ENCODE data around the gene MAPKAPK3. TPM values are rescaled to one million over a fixed set of nuclear protein-coding genes. Genes with fewer than 3 reads are reported as not detected.

Gene MAPKAPK3
- total RNA-seq, 2 experiments from 2014 or later = 176 to 195 TPM

DNA sequence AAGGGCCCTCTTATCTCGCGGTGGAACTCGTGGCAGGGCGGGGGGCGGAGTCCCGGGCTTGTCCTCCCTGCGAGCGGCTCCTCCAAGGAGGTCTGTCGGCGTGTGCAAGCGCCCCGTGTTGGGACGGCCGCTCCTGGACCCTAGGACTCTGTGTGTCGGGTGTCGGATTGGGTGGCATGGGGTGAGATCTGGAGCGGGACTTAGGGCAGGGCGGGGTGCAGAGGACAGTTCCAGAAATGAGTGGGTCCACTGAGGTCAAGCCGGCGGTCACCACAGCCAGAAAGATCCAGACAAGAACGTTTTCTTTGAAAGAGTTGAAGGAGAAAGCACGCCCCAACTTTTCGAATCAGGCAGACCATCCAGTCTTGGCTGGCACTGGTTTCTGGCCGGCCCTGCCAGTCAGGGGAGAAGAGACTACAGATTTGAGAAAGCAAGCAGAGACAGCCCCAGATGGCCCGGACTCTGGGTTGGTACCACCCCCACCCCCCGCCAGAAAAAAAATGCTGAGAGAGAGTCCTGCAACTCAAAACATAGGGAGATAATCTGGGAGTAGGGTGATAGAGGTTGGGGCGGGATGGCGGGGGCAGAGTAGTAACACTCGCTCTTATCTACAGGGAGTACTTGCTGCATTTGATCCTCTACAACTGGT lies 4.6 kb upstream of the MAPKAPK3 start:
- no peaks in the 10 kb centered on the region for H3K9me3 Mint-ChIP-seq
- ATAC-seq (ENCODE audit: low read depth) = no peak
- DNase-seq = no peak
- H3K4me1 Mint-ChIP-seq = peaks cover 34% of the 10 kb centered on the region
- no peaks in the 10 kb centered on the region for H3K27me3 Mint-ChIP-seq
- POLR2A ChIA-PET = interaction anchor here (0.6 to 25.9 kb wide), 25 partner anchors 5 to 1371 kb away, joined by 3 to 3572 read pairs (median 6); partner anchors contain the start of genes ACY1, C3orf18, CISH and CYB561D2
- peak overlapping the region; percentile 98 for H3K27ac Mint-ChIP-seq
- peak overlapping the region; percentile 97 for H3K4me3 Mint-ChIP-seq
- H3K36me3 Mint-ChIP-seq = peaks cover 63% of the 10 kb centered on the region

DNA sequence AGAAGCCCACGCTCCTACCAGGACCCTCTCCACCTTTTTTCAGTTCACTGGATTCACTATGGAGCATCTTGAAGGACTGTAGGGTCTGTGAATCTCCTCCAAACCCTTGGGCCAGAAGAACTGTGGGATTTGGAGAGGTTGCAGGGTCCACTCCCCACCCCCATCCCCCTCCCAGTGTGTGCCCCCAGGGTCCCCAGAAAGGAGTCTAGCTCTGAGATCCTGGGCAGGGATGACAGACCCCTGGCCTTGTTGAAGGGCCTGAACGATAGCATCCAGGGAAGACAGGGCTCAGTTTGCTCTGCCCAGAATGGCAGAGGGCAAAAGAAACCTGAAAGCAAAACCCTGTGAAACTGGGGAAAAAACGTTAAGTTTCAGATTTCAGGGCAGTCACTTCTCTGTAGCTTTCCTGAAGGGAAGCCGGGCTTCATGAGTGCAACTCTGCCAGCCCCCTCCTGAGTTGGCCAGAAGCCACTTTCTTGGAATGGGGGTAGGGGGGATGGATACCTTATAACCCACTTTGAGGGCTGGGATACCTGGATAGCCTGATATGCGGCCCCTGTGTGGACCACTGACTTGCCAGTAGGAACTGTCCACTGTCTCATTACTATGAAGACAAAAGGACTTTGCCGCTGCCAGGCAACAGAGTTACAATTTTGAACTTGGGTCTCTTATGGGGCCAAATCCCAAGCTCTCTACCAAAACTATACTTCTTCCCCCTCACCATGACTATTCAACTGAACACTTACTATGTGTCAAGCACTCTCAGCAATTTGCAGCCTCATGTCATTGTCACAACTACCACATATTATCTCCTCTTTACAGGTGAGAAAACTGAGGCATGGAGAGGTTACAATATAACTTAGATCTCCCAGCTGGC lies 3.7 kb upstream of the MAPKAPK3 start:
- Mint-ChIP-seq H3K9me3 (no peaks in the 10 kb centered on the region), H3K27ac (peak overlapping the region; percentile 98), H3K4me3 (peak overlapping the region; percentile 97), H3K27me3 (no peaks in the 10 kb centered on the region), H3K36me3 (peaks cover 58% of the 10 kb centered on the region), H3K4me1 (peaks cover 34% of the 10 kb centered on the region)
- POLR2A ChIA-PET = interaction anchor here (1.2 to 25.9 kb wide), 12 partner anchors 4 to 887 kb away, joined by 3 to 3572 read pairs (median 17); partner anchors contain the start of genes C3orf18, CISH, DCAF1 and DOCK3
- ATAC-seq (ENCODE audit: low read depth) (no peak), DNase-seq (no peak)

DNA sequence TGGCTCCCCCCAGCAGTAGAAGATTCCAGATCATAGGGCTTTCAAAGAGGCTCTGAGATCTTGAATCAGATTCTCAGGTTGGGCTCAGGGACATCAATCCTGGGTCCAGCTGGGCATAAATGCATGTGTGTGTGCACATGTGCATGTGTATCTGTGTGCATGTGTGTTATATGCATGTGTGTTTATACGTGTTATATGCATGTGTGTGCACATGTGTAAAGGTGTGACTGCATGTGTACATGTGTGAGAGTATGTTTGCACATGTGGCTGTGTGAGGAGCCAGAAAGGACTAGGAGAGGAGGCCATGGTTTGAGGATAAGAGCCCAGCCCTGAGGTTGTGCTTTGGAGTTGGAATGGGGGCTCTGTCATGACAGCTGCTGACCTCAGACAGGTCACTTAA lies 1.8 kb upstream of the MAPKAPK3 start:
- POLR2A ChIA-PET = interaction anchor here (1.0 to 25.9 kb wide), 11 partner anchors 9 to 1368 kb away, joined by 3 to 3572 read pairs (median 20); partner anchors contain the start of genes ACY1, C3orf18, CISH and HEMK1
- H3K27me3 Mint-ChIP-seq = no peaks in the 10 kb centered on the region
- peaks cover 52% of the 10 kb centered on the region for H3K36me3 Mint-ChIP-seq
- H3K9me3 Mint-ChIP-seq = no peaks in the 10 kb centered on the region
- ATAC-seq (ENCODE audit: low read depth) (no peak), DNase-seq (no peak)
- H3K27ac Mint-ChIP-seq = peak overlapping the region; percentile 95
- H3K4me1 Mint-ChIP-seq = peaks cover 49% of the 10 kb centered on the region
- H3K4me3 Mint-ChIP-seq = peak overlapping the region; percentile 97

DNA sequence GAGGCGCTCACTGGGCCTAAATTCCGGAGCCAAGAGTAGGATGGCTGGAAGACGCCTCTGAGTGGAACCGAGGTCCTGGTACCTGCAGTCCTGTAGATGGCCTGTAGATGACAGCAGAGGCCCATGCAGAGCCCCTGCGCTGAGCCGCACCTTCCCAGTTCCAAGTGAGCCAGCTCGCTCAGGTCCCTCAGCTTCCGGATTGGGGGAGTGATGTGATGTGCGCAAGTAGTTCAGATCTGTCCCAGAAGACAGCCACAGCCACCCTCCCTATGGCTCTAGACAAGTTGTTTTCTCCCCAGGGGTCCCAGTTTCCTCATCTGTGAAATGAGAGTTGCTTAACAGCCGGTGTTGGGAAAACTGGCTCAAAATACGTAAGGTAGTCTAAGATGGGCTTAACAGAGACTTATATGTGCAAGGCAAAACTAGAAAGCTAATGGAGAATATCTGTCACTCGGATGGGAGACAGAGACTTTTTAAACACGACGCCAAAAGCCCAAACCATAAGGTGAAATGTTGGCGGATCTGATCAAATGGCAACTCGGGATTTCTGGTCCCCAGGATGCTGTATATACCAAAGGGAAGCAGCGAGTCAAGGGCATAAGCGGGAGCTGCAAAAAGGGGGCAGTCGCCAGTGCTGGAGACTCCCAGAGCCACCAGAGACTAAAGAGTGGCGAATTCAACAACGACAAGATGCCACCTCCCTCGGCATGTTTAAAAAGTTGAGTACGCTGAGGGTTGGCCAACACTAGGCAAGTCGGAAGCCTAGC lies 765 bp upstream of the MAPKAPK3 start:
- H3K36me3 Mint-ChIP-seq = peaks cover 52% of the 10 kb centered on the region
- no peaks in the 10 kb centered on the region for H3K27me3 Mint-ChIP-seq

DNA sequence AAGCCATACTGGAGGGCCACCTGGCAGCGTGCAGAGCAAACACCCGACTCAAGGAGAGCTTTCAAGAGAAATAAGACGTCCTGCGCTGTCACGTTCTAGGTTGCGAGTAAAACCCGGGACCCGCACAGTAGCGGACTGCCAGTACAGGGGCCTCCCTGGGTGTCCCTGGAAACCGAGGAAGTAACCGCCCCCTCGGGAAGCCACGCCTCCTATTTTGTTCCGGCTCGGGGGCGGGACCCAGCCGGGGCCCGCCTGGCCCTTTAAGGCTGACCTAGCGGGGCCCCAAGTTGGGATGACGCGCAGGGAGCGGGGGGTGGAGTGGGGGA lies 218 bp upstream of the MAPKAPK3 start:
- Mint-ChIP-seq H3K36me3 (peaks cover 49% of the 10 kb centered on the region), H3K4me3 (peak overlapping the region; percentile 97), H3K4me1 (peaks cover 59% of the 10 kb centered on the region), H3K9me3 (no peaks in the 10 kb centered on the region), H3K27me3 (no peaks in the 10 kb centered on the region), H3K27ac (peak overlapping the region; percentile 95)
- peak; percentile 98 for DNase-seq
- POLR2A ChIA-PET = interaction anchor here (0.6 to 25.9 kb wide), 14 partner anchors 11 to 1055 kb away, joined by 3 to 3572 read pairs (median 12); partner anchors contain the start of genes C3orf18, CISH, HEMK1 and MANF
- ATAC-seq (ENCODE audit: low read depth) = peak; percentile 41

More for the DNA sequence above, 765 bp upstream of the MAPKAPK3 start:
- Mint-ChIP-seq H3K27ac (peak overlapping the region; percentile 95), H3K9me3 (no peaks in the 10 kb centered on the region), H3K4me3 (peak overlapping the region; percentile 97), H3K4me1 (peaks cover 59% of the 10 kb centered on the region)
- DNase-seq = peak; percentile 81
- peak; percentile 1 for ATAC-seq (ENCODE audit: low read depth)
- POLR2A ChIA-PET = interaction anchor here (0.6 to 25.9 kb wide), 20 partner anchors 8 to 1367 kb away, joined by 3 to 3572 read pairs (median 5); partner anchors contain the start of genes ACY1, C3orf18, CISH and DOCK3

DNA sequence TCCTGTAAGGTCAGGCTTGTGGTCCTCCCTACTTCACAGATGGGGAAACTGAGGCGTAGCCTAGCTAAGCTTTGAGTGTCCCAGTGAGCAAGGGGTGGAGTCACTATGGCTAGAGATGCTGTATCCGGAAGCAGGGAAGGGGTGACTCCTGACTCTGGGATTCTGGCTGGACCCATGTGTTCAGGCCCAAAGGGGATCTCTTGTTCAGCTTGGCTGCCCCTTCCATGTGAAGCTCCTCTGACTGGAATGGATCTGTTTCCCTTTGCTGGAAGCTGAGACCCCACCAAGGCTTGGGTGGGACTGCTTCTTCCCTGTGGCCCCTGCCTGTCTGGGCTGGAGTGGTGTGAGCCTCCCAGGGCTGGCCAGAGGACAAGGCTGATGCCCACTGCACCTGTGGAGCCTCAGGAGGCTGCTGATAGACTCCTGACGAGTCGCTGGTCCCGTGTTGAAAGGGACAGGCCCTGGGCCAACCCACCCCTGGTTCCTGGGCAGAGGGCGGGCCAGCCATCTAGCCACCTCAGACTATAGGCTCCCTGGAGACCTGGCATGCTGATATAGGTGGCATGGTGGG lies 1.0 kb downstream of the MAPKAPK3 start:
- no peaks in the 10 kb centered on the region for H3K27me3 Mint-ChIP-seq
- ATAC-seq (ENCODE audit: low read depth) (peak; percentile 7), DNase-seq (peak; percentile 56)
- peaks cover 66% of the 10 kb centered on the region for H3K4me1 Mint-ChIP-seq
- POLR2A ChIA-PET = interaction anchor here (0.6 to 25.9 kb wide), 11 partner anchors 9 to 767 kb away, joined by 3 to 3572 read pairs (median 29); partner anchors contain the start of genes C3orf18, CISH, HEMK1 and MANF
- peak overlapping the region; percentile 89 for H3K27ac Mint-ChIP-seq
- H3K36me3 Mint-ChIP-seq = peaks cover 42% of the 10 kb centered on the region
- no peaks in the 10 kb centered on the region for H3K9me3 Mint-ChIP-seq
- H3K4me3 Mint-ChIP-seq = peak overlapping the region; percentile 95

DNA sequence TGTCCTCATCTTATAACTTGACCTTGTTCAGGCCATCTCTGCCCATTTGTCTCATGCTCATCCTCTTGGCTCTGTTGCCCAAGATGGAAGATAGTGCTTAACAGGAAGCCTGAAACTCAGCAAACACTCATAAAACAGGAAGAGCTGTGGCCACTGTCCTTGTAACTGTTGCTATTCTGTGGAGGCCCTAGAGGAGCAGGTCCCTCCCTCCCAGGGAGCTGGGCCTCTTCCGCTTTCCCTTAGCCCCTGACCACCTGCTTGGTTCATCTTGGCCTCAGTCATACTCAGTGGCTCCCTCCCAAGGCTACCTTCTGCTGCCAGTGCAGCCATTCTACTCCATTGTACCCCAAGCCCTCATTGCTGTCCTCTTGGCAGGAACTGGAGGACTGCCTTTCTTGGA lies 3.5 kb downstream of the MAPKAPK3 start:
- ATAC-seq (ENCODE audit: low read depth) = no peak
- POLR2A ChIA-PET = interaction anchor here (0.9 to 25.9 kb wide), 8 partner anchors 12 to 879 kb away, joined by 3 to 3572 read pairs (median 28); partner anchors contain the start of genes C3orf18, CISH, HEMK1 and MANF
- Mint-ChIP-seq H3K4me3 (peak overlapping the region; percentile 95), H3K27ac (peak overlapping the region; percentile 89), H3K36me3 (peaks cover 44% of the 10 kb centered on the region), H3K9me3 (no peaks in the 10 kb centered on the region), H3K4me1 (peaks cover 70% of the 10 kb centered on the region), H3K27me3 (no peaks in the 10 kb centered on the region)
- DNase-seq = no peak

DNA sequence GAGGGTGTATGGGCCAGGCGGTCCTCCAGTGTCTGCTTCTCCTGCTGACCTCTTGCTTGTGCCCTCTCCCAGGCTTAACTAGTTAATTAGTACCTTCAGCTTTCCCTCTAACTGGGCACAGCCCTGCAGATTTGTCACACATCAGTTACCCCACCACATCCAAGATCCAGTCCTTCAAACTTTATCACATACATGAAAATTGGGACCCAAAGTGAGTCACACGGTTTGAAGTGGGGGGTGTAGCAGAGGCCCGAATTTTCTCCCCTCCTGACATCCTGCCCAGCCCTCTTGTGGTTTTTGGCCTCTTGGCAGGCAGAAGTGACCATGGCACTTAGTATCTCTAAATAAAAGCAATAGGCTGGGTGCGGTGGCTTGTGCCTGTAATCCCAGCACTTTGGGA lies 3.9 kb downstream of the MAPKAPK3 start:
- peak overlapping the region; percentile 95 for H3K4me3 Mint-ChIP-seq
- H3K27ac Mint-ChIP-seq = peak overlapping the region; percentile 89
- no peaks in the 10 kb centered on the region for H3K9me3 Mint-ChIP-seq
- H3K4me1 Mint-ChIP-seq = peaks cover 69% of the 10 kb centered on the region
- H3K36me3 Mint-ChIP-seq = peaks cover 46% of the 10 kb centered on the region
- POLR2A ChIA-PET = interaction anchor here (0.6 to 25.9 kb wide), 7 partner anchors 11 to 283 kb away, joined by 3 to 3572 read pairs (median 29); partner anchors contain the start of genes C3orf18, CISH and HEMK1
- ATAC-seq (ENCODE audit: low read depth) (no peak), DNase-seq (no peak)
- H3K27me3 Mint-ChIP-seq = no peaks in the 10 kb centered on the region

DNA sequence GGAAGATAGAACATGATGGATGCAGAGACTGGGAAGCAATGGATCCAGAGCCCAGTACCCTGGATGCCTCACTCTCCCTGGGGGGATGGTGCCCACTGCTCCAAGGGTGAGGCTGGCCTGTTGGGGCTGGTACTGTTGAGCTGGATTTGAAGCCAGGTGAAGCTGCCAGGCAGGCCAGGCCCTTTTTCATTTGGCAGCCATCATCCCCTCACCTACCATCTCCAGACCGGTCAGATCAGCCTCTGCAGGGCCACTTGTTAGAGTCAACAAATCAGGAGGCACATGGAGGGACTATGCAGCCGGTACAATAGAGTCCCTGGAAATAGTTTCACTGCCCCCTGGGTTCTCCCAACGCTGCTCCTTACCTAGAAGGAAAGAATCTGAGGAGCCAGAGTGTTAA lies 5.9 kb downstream of the MAPKAPK3 start:
- ATAC-seq (ENCODE audit: low read depth) = no peak
- Mint-ChIP-seq H3K36me3 (peaks cover 53% of the 10 kb centered on the region), H3K9me3 (no peaks in the 10 kb centered on the region), H3K4me3 (peak overlapping the region; percentile 45), H3K4me1 (peaks cover 72% of the 10 kb centered on the region), H3K27me3 (no peaks in the 10 kb centered on the region), H3K27ac (peak overlapping the region; percentile 89)
- POLR2A ChIA-PET = interaction anchor here (0.6 to 20.6 kb wide), 7 partner anchors 10 to 276 kb away, joined by 3 to 896 read pairs (median 5); partner anchors contain the start of genes CISH and HEMK1
- no peak for DNase-seq

DNA sequence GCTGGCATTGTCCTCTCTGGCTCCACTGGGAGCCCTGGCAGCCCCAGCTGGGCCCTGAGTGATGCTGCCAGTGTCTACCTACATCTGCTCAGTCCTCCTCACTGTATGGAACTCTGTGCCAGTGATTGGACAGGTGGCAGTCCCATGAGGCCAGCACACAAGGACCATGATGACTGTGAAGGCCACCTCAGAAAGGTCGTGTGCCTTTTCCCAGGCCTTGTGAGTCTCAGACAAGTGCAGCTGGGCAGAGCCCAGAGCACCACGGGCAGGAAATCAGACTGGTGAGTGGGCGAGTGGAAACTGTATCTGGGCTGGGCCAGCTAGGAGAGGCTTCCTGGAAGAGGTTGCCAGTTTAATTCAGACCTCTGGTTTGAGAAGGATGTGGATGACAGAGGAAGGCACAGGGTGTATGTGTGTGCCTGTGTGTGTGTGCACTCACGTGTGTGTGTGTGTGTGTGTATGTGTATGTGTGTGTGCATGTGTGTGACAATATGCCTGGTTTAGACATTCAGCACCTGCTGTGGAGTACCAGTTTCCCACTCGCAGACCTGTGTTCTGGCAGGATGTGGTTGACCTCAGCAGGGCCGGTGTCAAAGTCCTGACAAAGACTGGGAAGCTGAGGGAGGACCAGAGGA lies 7.0 kb downstream of the MAPKAPK3 start:
- H3K27ac Mint-ChIP-seq = peak overlapping the region; percentile 89
- POLR2A ChIA-PET = interaction anchor here (0.6 to 20.6 kb wide), 11 partner anchors 9 to 876 kb away, joined by 3 to 896 read pairs (median 6); partner anchors contain the start of genes CISH, DCAF1 and HEMK1
- H3K27me3 Mint-ChIP-seq = no peaks in the 10 kb centered on the region
- peak overlapping the region; percentile 72 for H3K4me3 Mint-ChIP-seq
- ATAC-seq (ENCODE audit: low read depth) (peak; percentile 79), DNase-seq (peak; percentile 56)
- peaks cover 49% of the 10 kb centered on the region for H3K36me3 Mint-ChIP-seq
- no peaks in the 10 kb centered on the region for H3K9me3 Mint-ChIP-seq
- peaks cover 73% of the 10 kb centered on the region for H3K4me1 Mint-ChIP-seq

DNA sequence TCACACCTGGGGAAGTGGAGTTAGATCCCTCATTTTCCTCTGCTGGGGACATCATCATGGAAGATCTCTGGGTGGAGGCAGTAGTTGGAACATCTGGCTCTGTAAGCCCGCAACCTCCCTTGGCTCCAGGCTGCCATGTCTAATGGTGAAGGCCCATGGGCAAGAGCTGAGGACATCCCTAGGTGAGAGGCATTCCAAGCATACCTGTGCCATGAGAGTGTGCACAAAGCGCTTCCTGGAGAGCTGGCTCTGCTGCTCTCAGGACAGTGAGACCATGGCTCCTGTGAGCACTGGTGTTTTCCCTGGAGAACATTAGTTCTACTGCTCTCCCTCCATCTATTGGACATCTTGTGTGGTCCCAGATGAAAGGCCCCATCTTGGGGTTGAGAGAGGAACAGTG lies 7.7 kb downstream of the MAPKAPK3 start:
- peak overlapping the region; percentile 72 for H3K4me3 Mint-ChIP-seq
- peaks cover 74% of the 10 kb centered on the region for H3K4me1 Mint-ChIP-seq
- DNase-seq (no peak), ATAC-seq (ENCODE audit: low read depth) (no peak)
- H3K36me3 Mint-ChIP-seq = peaks cover 44% of the 10 kb centered on the region
- no peaks in the 10 kb centered on the region for H3K27me3 Mint-ChIP-seq
- H3K27ac Mint-ChIP-seq = peak overlapping the region; percentile 89
- H3K9me3 Mint-ChIP-seq = no peaks in the 10 kb centered on the region
- POLR2A ChIA-PET = interaction anchor here (1.0 to 20.6 kb wide), 7 partner anchors 9 to 56 kb away, joined by 3 to 896 read pairs (median 6); partner anchors contain the start of genes CISH and HEMK1

Data from activated naive CD8-positive, alpha-beta T cell treated with anti-CD3 and anti-CD28 coated beads, Interleukin-2, amount 10 ng/mL, durations not matched to agents 7 days and 5 days (primary cell).